Jurkat, Clone E6-1 (cell line): ENCODE results near the gene CTTN.
A peak's percentile ranks its signal among the peaks of the same experiment; 100 is the strongest.
"Not testable (repeated sequence)": the region's sequence is repeated elsewhere in the genome, so short reads cannot be mapped to it uniquely, and the experiment has no call there.

Experiments used
- DNase-seq: peaks from one replicate; pipeline ENCODE4 v3.0.0-alpha.2; 2011; ENCODE audit warnings: low read depth, low spot score
- H3K4me3 ChIP-seq: 2 replicates; pipeline ENCODE4 v1.5.1; 2011; ENCODE audit warnings: mild to moderate bottlenecking, low read length, control low read depth, moderate library complexity

The CTTN gene

DNA sequence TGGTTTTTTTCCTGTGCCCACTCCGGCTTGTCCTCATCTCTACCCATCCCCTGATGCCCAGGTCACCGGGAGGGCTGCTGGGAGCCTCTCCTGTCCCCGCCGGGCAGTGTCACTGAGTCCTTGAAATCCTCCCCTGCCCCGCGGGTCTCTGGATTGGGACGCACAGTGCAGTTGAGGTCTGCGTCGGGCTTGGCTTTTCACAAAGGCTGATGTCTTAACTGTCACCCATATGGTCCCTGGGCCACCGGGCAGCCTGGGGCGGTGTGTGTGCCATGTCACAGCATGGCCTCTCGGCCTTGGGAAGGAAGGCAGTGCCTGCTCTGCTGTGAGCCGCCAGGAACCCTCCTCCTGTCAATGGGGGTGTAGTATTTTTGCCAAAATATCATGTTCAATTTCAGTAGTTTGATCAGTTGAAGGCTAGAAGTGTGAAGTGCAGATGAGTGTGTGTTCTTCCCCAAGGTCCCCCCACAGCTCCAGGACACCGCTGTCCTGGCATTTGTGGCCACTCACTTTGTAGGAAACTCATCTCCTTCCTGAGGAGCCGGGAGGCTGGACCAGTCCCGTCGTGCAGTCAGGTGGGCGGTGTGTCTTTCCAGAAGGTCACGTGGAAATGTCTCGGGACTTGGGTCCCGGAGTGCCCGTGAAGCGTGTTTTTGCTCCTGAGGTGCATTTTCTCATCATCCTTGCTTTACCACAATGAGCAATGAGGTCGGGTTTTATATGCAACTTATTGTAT is 37.6 kb downstream of the CTTN start:
- no peak overlapping the region for H3K4me3 ChIP-seq
- DNase-seq = no peak

DNA sequence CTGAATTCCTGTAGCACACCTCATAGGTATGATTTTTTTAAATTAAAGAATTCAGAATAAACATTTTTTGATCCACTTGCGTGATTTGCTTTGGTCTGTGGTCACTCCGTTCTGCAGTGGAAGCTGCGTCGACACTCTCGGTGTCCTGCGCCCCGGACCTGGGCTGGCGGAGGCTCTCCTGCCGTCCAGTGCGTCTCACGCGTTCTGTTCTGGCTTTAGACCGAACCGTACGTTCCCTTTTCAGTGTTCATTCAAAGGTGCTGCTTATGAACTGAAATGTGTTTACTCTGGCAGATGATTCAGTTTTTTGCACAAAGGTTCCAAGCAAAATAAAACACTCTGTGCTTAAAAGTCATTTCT is 38.2 kb downstream of the CTTN start:
- H3K4me3 ChIP-seq = no peak overlapping the region
- no peak for DNase-seq

DNA sequence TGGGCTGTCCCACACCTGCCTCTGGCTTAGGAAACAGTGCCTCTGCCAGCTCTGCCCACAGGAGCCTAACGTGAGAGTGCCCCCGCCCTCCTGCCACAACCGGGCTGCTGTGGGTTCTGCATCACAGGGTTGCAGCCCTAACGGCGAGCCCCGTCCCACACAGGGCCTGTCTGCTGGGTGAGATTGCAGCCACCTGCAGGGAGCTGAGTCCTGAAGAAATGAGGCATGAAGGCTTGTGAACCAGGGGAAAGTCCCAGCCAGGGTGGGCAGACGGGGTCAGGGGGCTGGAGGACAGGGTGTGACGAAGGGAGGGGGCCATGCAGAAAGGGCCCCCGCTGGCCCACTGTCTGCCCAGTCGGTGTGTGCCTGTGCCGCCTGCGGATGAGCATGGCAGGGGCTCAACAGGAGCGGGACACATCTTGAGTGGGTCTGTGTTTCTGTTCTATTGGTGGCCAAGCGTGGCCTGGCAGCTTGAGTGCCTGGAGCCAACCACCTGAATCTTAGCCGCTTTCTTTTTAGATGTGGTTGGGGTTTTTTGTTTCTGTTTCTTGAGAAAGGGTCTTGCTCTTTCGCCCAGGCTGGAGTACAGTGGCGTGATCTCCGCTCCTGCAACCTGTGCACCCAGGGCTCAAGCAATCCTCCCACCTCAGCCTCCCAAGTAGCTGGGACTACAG is 38.9 kb downstream of the CTTN start:
- peak; percentile 59 for DNase-seq
- no peak overlapping the region for H3K4me3 ChIP-seq

DNA sequence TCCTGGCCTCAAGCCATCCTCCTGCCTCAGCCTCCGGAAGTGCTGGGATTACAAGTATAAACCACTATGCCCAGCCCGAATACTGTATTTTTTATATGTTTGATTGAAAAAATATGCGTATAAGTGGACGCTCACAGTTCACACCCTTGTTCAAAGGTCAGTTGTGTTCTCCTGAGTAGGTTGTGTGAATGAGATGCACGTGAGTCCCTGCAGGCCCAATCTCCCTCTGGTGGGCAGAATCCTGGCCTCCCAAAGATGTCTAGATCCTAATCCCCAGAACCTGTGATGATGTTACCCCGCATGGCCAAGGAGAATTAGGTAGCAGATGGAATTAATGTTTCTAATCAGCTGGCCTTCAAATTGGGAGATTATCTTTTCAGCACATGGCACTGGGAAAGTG is 41.9 kb downstream of the CTTN start:
- no peak for DNase-seq
- H3K4me3 ChIP-seq = no peak overlapping the region

DNA sequence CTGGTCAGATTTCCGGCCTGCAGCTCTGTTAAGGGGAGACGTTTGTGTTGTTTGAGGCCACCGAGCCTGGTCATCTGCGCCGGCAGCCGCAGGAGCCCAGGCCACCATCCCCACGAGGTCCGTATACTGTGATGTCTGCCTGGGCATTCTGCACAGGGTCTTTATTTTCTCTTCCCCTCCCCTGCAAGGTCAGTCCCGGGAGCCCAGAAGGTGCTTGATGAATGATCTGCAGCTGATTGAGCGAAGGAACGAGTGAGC is 45.4 kb downstream of the CTTN start:
- DNase-seq = no peak
- no peak overlapping the region for H3K4me3 ChIP-seq

DNA sequence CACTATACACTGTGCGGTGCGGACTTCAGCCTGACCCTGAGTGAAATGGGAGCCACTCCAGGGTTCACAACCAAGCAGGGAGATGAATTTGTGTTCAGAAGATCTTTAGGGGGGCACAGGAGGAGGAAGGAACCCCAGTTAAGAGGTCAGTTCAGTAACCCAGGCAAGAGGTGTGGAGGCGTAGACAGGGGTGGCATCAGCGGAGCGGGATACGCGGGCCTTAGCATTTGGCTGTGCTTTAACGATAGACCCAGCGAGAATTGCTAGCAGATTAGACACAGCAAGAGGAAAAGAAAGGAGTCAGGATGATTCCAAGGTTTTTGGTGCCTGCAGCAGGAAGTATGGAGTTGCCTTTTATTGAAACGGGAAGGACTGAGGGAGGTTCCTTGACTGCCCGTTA is 46.8 kb downstream of the CTTN start:
- no peak overlapping the region for H3K4me3 ChIP-seq
- DNase-seq = no peak

DNA sequence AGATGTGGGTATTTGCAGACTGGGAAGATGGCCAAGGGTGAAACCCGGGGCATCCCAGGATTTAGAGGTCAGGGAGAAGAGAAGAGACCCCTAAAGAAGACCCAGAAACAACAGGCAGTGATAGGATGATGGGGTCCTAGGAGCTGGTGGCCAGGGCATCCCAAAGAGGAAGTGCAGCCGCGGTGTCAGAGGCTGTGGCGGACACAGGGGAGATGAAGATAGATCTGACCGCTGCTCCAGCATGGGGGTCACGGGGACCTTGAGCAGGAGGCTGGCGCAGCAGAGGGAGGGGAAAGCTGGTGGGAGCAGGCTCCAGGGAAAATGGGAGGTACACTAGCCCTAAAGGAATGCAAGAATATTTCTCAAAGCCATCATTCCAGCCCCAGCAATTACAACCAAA is 47.3 kb downstream of the CTTN start:
- no peak overlapping the region for H3K4me3 ChIP-seq
- DNase-seq = no peak

DNA sequence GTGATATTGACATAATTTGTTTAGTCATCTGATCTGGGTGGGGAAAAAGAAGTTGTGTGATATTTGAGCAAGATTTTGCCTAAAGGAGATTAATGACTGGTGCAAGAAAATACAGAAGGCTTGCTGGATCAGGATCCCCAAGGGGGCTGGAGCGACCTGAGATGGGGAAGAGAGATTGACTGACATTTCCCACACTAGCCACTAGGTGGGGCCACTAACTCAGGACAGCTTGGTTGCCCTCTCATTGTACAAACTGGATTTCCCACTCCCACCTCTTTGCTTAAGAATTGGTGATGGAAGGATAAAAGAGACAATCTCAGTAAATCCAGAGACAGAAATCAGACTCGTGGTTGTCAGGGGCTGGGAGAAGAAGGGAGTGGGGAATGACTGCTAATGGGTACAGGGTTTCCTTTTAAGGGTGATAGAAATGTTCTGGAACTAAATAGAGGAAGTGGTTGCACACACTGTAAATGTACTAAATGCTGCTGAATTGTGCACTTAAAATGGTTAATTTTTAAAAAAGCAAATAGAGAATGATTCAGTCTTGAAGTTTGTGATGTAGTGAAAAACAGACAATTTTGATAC is 50.7 kb downstream of the CTTN start:
- H3K4me3 ChIP-seq = no peak overlapping the region
- no peak for DNase-seq

DNA sequence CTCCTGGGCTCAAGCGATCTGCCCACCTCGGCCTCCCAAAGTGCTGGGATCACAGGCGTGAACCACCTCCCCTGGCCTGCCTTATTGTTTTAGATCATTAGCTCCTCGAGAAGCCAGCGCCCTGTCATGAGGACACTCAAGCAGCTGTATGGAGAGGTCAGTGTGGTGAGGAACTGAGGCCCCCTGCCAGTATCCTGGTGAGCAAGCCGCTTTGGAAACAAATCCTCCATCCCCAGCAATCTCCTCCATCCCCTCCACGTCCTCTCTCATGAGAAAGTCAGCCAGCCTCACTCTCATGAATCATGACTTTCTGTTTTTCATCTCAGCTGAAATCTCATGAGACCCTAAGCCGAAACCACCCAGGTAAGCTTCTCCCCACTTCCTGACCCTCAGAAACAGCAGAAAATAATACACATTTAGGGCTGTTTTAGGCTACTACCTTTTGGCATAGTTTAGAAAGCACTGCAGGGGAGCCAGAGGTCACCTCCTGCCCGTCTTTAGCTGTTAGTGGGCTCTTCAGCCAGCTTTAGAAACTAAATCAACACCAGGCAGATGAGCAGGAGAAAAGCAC is 56.0 kb downstream of the CTTN start:
- no peak for DNase-seq
- H3K4me3 ChIP-seq = no peak overlapping the region

DNA sequence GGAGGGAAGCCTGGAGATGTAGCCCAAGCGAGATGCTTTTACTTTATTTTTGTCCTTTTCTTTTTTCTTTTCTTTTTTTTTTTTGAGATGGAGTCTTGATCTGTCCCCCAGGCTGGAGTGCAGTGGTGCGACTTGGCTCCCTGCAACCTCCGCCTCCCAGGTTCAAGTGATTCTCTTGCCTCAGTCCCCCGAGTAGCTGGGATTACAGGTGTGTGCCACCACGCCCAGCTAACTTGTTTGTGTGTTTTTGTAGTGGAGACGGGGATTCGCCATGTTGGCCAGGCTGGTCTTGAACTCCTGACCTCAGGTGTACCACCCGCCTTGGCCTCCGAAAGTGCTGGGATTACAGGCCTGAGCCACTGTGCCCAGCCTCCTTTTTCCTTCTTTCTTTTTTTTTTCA is 56.5 kb downstream of the CTTN start:
- DNase-seq, H3K4me3 ChIP-seq: not testable (repeated sequence)

DNA sequence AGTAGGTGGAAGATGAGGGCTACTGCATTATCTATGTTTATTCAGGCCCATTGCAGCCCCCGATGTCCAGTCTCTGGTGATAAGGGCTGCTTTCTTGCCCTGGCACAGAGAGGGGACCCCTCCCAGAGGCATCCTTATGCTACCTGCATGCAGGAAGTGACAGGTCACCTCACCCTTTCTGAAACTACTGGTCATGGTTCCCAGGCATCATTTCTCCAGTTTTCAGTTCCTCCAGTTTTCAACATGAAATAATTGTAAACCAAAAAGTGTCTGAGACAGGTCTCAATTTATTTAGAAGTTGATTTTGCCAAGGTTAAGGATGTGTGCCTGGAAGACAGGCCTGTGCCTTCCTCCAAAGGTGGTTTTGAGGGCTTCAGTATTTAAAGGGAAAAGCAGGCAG is 57.0 kb downstream of the CTTN start:
- no peak overlapping the region for H3K4me3 ChIP-seq
- no peak for DNase-seq

DNA sequence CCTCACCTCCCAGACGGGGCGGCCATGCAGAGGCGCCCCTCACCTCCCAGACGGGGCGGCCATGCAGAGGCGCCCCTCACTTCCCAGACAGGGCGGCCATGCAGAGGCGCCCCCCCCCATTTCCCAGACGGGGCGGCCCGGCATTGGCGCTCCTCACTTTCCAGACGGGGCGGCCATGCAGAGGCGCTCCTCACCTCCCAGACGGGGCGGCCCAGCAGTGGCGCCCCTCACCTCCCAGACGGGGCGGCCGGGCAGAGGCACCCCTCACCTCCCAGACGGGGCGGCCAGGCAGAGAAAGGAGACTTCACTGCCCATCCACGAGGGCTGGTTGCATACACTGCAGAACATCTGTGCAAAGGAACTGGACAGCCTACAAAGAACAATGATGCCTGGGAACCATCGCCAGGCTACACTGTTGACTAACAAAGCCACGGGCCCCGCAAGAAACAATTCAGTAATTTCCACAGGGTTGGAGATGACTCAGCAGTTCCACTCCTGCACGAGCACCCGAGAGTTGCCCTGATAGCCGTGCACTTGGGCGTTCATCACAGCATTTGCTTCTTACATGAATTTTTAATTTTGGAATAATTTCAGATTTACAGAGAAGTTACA is 58.7 kb downstream of the CTTN start:
- DNase-seq = no peak
- H3K4me3 ChIP-seq = no peak overlapping the region

DNA sequence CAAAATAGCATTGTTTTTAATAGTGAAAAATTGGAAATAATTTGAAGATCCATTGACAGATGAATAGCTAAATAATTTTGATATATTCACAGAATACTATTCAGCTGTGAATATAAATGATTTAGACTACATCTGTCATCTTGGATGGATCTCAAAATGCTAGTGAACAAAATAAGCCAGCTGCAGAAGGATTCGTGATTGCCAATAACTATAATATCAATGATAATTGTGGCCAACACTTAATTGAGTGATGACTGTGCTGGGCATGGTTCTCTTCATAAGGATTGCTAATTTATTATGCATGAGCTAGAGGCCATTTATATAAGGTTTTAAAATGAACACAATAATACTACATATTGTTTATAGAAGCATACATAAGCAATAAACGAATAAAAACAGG is 60.4 kb downstream of the CTTN start:
- H3K4me3 ChIP-seq = no peak overlapping the region
- no peak for DNase-seq

DNA sequence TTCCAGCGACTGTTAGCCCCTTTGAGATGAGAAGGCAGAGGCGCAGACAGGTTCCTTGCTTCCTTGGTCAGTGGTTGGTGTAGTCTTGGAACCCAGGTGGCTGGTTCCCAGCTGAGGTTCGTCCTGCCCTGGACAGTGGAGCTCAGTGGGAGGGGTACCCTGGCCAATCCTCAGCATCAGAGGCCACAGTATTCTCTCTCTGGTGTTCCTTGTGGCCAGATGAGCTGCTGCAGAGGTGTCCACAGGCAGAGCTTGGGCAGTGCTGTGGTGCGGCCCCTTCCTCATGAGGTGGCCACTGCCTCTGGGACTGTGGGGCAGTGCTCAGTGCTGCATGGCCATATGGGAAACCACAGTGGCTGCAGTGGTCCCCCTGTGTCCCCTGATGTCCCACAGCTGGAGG is 61.8 kb downstream of the CTTN start:
- H3K4me3 ChIP-seq = no peak overlapping the region

DNA sequence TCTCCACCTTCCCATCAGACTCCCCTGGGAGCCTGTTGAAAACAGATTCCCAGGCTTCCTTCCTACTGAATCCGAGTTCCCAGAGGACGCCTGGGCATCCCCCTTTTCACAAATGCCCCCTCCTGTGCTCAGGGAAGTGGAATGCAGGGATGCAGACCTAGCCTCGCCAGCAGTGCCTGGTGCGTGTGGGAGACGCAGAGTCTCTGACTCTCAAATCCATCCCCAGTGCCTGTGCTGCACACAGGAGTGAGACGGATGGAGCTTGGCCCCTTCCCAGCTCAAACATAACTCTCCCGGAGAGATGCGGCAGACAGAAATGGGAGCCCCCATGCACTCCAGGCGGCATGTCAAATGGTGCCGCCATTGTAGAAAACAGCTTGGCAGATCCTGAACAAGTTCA is 62.6 kb downstream of the CTTN start:
- H3K4me3 ChIP-seq = no peak overlapping the region
- DNase-seq = no peak

More for the DNA sequence above, 61.8 kb downstream of the CTTN start:
- DNase-seq = no peak

DNA sequence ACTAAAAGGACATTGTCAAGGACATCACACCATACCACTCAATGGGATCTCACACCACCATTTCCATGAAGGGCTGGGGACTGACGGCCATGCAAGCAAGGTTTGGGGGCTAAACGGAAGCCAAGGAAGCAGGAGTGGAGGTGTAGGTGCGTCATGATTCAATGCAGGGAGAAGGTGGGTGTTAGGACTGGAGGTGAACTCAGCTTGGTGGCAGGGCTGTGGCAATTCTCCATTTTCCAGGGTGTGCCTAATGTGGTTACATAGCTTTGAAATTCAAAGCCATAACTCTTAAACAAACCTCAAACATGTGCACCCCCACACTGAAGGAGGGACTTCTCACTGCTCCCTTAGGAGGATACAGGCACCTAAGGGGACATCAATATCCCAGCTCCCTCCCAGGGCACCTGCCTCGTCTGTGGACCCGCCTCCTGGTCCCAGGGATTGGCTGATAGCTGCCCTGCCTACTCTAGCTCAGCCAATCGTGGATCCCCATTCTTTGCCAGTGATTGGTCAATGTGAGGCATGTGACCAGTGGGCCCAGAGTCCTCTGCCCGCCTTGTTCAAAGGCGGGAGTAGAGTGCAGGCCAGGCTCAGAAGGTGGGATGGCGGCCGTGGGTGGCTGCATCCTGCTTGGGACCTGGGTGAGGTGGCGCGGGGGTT is 64.6 kb downstream of the CTTN start:
- no peak for DNase-seq
- H3K4me3 ChIP-seq = no peak overlapping the region

DNA sequence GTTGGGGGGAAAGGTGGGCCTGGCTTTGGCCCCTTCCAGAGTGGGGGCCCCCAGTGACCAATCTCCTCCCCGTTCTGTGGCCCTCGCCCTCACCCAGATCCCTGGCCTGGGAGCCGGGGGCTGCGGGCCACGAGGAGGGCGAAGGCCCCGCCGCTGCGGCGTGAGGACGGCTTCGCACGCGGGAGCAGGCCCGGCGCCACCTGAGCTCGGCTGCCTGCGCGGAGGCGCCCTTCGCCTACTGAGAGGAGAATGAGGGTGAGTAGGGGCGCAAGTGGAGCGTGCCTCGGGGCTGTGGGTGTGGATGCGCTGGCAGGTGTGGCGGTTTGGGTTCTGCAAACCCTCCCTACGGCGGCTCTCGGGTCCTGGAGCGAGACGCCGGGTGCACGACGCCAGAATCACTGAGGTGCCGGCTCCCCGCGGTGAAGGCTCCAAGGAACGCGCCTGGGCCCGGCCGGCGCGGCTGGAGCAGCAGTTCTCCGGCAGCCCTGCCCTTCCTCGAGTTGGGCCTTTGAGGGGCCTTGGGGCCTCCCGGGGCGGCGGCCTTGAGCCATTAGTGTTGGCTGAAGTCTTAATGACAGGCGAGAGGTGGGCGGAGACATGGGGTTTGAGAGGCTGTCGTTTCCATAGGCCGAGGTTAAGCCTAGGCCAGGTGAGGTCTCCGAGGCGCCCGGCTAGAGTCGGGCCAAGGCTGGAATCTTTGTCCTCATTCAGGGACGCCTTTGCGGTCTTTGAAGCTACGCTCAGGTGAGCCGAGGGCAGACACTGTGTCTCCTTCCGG is 65.3 kb downstream of the CTTN start:
- DNase-seq = no peak
- H3K4me3 ChIP-seq = no peak overlapping the region

DNA sequence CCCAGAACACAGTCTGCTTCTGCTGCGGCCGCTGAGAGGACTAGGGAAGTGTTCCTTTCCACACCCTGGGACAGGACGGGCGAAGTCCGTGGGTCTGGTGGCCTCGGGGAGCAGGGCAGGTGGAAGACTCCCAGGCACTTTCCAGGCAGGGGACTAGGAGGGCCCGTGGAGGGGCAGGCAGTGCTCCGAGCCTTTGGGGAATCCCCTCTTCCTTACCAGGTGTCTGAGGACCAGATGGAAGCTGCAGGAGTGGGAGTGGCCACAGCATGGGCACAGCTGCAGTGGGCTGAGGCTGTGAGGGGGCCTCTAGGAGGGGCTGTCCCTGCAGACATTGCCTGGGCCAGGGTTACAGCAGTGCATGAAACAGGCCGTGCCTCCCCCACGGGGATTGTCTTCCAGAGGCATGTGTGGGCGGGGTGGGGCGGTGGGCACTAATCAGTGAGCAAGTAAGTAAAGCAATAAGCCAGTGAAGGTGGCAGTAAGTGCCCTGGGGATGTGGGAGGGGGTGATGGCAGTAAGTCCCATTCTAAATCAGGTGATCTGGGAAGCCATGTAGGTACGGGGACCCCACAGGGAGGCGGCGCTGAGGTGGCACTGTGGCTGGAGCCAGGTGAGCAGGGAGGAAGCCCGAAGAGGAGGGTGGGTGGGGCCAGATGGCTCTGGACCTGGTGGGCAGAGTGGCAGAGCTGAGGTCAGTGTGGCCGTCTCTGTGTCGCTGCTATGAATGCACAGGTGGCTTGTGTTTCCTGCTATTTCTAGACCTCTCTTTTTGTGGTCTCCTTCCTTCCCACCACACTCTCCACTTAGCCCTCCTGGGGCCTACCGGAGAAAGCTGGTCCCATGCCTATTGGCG is 66.4 kb downstream of the CTTN start:
- DNase-seq = no peak
- no peak overlapping the region for H3K4me3 ChIP-seq
